Ramos (cell line): ENCODE data around the gene MGMT.

Experiments used
- in situ Hi-C: fragments of 300-500 bp; cut with MboI; formaldehyde crosslinking; loops from one replicate; pipeline ENCODE4 v1.14.3; 2022; ENCODE audit warnings: low sequenced_read_pairs; ENCODE audit not compliant: unreplicated experiment

MGMT gene

DNA sequence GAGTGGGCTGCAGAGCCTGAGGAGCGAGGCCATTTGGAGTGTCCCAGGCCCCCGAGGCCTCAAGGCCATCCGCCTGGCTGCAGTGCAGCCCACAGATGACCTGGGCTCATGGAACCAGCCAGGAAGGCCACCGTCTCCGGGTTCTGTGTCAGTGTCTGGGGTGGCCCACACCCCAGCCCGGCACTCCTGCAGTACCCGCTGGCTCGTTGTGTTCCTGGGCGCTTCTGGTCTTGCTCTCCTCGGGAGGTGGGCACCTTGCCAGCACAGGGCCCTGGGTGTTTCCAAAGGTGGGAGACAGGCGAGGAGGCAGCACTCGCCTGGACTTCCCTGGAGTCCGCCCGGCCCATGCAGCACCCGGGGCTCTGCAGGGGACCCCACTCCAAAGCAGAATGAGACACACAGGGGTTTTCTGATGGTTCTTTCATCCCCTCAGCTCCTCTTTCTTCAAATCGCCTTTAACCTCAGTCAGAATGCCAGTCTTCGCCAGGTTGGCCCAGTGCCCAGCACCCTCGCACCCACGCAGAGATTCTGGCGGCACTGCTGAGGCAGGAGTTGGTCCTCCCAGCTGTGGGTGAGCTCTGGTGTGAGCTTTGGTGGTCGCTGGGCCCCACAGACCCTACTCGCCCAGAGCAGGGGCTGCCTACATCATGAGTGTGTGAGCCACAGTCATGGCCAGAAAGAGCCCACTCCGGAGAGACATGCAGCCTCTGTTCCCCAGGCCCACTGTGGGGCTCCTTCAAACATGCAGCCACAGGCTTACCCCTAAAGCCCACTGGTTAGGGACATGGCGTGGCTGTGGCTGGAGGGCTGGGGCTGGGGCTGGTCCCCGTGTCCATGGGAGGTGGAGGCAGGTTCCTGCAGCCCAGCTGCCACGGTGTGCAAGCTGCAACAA, 341.3 kb downstream of the MGMT start:
- in situ Hi-C loops: no loop called here

DNA sequence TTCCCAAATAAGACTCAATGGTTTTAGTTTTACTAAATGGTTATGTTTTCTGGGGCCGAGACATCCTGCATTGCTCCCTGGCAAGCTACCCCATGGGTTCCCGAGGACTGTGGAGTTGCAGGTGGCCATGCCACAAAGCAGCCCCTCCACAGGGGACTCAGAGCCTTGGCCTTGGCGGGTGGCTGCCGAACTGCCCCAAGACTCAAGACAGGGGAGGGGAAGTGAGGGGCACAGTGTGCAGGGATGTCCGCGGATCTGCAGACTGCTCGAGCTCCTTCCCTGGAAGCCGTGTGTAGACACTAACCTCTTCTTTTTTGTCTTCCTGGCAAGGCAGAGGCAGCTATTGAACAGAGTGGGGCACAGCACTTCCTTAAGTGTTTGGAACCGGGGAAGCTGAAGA, 342.4 kb downstream of the MGMT start:
- in situ Hi-C loops: no loop called here

DNA sequence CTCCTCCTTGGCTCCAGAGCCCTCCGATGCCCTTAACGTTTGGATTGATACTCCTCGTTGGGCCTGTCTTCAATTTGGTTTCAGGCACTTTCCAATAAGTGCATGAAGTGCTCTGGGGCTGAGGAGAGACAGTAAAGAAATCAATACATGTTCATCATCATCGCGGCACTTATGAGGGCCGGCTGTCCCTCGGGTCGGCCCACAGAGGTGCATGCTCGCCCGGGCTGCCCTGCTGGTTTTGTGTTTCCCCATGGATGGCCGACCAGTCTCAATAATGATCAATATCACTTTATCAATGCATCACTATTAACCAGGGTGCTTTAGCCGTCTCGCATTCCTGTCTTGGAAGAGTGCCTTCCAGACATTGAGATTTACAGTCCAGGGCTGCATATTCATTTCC, 342.8 kb downstream of the MGMT start:
- in situ Hi-C loops: no loop called here

DNA sequence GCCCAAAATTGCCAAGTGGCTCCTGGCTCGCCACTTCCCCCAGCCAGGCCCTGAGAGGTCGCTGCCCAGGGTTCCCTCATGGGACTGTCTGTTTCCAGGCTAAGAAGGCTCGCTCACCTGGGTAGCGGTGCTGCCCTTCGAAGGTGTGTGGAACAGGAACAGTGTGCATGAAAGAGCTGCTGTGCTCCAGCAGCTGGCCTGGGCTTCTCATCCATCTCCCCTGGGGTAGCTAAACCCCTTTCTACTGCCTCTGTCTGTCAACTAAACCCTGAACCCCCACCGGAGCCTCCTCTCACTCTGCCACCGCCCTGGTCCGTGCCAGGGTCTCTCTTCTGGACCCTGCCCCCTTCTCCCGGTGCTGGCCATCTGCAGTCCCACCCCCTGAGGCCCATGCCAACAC, 344.2 kb downstream of the MGMT start:
- in situ Hi-C loops: no loop called here

DNA sequence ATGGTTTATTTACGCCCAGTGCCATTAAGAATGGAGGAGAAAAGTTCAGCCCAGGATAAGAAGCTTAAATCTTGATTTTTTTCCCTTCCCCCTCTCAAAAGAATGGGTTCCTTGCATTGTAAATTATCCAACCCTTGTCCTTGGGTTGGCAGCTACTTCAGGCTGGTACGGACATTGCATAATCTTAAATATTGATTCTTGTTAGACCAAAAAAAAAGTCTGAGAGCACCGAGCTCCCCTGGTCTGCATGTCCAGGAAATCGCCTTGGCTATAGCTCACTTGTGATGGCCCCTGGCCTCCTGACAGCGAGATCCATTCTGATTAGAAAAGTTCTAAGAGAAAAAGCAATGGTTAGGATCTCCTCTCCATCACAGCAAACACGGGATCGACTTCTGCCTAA, 345.4 kb downstream of the MGMT start:
- in situ Hi-C loops: no loop called here

DNA sequence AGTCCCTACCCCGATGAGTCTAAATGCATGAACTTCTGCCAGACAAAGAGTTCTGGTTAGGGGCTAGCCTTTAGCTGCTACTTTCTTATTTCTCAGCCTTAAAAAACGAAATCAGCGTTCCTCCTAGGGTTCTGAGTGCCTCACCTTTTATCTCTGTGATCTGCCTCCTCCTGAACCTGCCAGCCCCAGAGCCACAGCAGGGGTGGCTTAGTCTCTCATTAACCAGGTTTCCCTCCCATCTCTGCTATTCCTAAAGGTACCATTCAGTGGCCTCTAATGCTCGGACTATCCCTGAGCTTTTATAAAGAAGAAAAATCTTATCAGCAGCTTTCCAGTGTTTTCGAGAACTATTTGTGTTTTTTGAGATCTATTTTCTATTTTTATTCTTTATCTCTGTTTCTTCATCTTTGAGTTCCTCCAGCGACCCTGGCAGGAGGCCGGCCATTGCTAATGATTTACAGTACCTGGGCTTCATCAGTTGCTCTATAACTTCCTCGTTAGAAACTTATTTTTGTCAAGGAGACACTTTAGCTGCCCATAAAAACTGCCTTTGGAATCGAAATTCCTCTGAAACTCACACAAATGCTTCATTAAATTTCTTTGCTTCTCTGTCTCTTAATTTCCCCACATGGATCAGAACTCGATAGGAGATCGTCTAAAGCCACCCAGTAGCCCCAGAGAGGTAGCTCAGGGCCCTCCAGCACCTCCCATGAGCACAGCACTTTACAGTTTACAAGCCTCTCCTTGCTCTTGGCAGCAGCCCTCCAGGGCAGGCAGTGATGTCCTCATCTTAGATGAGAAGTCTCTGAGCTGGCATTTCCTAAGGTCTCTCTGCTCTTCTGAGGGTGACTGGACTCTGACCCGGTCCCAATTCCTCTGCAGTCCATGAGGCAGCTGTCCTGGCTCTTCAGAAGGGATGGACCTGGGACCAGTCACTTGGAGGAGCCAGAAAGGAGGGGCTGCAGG, 347.9 kb downstream of the MGMT start:
- in situ Hi-C loops: no loop called here

DNA sequence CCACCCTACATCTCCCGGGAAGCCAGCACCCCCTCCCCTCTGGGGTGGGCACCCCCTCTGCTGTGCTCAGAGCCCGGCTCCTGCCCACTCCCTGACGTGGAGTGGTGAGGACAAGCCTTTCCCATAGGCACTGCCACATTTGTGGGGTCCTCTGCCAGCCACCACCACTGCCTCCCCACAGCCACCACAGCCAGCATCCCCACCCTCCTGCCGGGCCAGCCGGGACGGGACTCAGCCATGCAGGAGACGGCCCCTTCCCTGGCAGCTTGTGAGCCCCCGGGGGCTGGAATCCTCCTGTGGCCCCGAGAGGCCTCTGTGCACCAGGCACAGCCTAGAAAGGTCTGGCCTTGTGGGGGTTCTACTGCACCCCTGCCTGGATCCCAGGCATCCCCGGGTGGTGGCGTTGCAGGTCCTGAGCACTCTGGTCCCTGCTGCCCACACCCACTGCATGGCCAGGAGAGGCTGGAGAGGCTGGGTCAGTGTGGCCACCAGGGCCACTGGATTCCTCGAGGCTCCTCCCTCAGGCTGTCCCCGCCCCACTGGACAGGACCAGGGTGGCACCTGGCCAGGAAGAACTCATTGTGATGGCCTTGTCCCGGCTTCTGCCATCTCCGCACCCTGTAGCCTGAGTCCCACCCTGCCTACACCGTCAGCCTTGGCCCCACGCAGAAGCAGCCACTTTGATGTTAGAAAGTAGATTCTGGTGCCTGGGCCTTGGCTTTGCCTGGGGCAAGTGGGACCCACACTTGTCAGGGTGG, 349.0 kb downstream of the MGMT start:
- in situ Hi-C loops: no loop called here

DNA sequence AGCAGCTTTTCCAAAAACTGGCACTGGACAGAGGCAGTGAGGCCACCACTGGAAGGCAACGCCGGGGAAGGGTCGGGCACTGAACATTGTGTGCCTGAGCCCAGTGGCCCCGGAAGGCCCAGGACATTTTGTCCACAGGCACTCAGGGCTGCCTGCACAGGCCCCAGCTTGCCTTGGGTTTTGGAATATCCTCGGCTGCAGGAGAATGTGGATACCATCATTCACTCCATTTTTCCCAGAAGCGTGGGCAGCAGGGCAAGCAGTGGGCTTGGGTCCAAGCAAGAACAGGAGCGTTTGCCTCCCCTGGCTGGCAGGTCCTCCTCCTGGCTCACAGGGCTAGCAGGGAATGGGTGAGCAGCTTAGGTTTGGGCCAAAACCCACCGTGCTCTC, 349.6 kb downstream of the MGMT start:
- in situ Hi-C loops: no loop called here
